Fibroblast of villous mesenchyme (primary cell): ENCODE data around the gene ITPKC. TPM values are rescaled to one million over a fixed set of nuclear protein-coding genes. Genes with fewer than 3 reads are reported as not detected.
A peak's percentile ranks its signal among the peaks of the same experiment; 100 is the strongest.
"Not testable (repeated sequence)": the region's sequence is repeated elsewhere in the genome, so short reads cannot be mapped to it uniquely, and the experiment has no call there.

ENCODE experiments used
- DNase-seq: peaks from one replicate; pipeline ENCODE4 v3.0.0-alpha.2; 2010; ENCODE audit warnings: low read depth
- H3K4me3 ChIP-seq: 2 replicates; pipeline ENCODE4 v1.5.1; 2011; ENCODE audit warnings: low read depth, mild to moderate bottlenecking, low read length
- total RNA-seq: library from RNA; depleted of rRNA; stranded (reverse); fragments of >200 nt; gene quantifications from 2 replicates; pipeline ENCODE4 v1.2.3, GENCODE V29; 2012
- TF ChIP-seq, protein P1 (sequence below): IDR thresholded peaks from 2 replicates; pipeline ENCODE4 v1.5.1; 2012; ENCODE audit warnings: low read depth, mild to moderate bottlenecking, low read length; ENCODE audit not compliant: insufficient read depth

The ITPKC gene
- total RNA-seq, 1 donor, result 16.8 TPM

DNA sequence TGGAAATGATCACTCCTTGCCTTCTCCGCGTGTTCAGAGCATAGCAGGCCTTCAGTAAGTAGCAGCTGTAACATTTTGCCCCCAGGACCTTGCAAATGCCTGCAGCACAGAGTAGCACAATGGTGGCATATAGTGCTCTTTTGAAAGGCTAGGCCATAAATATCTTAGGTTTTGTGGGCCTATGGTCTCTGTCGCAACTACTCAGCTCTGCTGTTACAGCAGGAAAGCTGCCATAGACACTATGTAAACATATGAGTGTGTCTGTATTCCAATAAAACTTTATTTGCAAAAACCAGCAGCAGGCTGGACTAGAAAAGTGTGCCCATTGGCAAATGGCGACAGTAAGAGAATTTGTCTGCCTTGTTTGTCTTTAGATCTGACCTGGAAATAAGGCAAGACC lies 9.4 kb downstream of the ITPKC start:
- TF ChIP-seq, protein P1, sequence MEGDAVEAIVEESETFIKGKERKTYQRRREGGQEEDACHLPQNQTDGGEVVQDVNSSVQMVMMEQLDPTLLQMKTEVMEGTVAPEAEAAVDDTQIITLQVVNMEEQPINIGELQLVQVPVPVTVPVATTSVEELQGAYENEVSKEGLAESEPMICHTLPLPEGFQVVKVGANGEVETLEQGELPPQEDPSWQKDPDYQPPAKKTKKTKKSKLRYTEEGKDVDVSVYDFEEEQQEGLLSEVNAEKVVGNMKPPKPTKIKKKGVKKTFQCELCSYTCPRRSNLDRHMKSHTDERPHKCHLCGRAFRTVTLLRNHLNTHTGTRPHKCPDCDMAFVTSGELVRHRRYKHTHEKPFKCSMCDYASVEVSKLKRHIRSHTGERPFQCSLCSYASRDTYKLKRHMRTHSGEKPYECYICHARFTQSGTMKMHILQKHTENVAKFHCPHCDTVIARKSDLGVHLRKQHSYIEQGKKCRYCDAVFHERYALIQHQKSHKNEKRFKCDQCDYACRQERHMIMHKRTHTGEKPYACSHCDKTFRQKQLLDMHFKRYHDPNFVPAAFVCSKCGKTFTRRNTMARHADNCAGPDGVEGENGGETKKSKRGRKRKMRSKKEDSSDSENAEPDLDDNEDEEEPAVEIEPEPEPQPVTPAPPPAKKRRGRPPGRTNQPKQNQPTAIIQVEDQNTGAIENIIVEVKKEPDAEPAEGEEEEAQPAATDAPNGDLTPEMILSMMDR, result no peak
- H3K4me3 ChIP-seq, result no peak overlapping the region
- DNase-seq, result peak; percentile 78

DNA sequence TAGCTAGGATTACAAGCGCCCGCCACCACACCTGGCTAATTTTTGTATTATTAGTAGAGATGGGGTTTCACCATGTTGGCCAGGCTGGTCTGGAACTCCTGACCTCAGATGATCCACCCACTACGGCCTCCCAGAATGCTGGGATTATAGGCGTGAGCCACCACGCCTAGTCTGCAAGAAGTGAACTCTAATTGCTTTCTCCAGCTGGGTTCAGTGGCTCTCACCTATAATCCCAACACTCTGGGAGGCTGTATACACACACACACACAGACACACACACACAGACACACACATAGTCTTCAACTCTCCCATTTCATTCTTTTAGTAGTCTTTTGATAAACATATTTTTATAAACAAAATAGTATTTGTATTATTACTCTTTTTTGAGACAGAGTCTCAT lies 13.2 kb downstream of the ITPKC start:
- DNase-seq, H3K4me3 ChIP-seq: not testable (repeated sequence)

DNA sequence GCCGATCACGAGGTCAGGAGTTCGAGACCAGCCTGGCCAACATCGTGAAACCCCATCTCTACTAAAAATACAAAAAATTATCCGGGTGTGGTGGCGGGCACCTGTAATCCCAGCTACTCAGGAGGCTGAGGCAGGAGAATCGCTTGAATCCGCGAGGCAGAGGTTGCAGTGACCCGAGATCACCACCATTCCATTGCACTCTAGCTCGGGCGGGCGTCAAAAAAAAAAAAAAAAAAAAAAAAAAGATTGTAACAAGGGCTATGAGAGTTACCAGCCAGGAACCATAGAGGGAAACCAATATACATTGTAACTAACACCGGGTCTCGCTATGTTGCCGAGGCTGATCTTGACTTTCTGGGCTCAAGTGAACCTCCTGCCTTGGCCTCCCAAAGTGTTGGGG lies 15.4 kb downstream of the ITPKC start:
- not testable (repeated sequence) for H3K4me3 ChIP-seq, DNase-seq

DNA sequence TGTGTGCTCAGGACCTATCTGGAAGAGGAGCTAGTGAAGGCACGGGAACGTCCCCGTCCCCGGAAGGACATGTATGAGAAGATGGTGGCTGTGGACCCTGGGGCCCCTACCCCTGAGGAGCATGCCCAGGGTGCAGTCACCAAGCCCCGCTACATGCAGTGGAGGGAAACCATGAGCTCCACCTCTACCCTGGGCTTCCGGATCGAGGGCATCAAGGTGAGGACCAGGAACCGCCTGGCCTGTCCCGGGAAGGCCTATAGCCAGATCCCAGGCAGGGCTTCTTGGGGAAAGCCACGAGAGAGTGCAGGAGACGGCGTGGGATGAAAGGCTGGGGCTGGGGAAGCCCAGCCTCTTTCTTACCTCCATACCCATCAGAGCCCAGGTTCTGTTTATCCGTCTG lies 16.2 kb downstream of the ITPKC start:
- DNase-seq, result no peak

DNA sequence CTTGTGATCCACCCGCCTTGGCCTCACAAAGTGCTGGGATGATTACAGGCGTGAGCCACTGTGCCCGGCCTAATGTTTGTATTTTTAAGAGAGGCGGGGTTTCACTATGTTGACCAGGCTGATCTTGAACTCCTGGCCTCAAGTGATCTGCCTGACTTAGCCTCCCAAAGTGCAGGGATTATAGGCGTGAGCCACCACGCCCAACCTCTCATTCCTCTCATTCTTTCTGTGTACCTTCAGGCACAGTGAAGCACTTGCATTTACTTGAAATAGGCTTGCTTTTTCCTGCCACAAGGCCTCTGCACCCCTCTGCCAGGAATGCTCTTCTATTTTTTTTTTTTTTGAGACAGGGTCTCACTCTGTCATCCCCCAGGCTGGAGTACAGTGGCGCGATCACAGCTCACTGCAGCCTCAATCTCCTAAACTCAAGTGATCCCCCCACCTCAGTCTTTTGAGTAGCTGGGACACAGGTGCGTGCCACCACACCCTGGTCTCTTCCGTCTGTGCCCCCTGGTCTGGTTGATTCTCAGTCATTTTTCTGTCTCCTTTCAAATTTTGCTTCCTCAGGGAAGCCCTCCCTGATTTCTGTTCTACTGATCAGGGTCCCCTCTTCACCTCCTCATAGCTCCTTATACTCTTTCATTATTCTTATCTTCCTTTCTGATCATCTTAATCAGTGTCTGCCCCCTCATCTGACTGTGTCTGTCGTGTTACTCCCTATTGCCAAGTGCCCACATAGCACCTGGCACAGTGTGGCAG lies 18.3 kb downstream of the ITPKC start:
- TF ChIP-seq, protein P1, result no peak
- no peak for DNase-seq
- H3K4me3 ChIP-seq, result no peak overlapping the region

More for the DNA sequence above, 16.2 kb downstream of the ITPKC start:
- TF ChIP-seq, protein P1, result no peak
- H3K4me3 ChIP-seq, result no peak overlapping the region

DNA sequence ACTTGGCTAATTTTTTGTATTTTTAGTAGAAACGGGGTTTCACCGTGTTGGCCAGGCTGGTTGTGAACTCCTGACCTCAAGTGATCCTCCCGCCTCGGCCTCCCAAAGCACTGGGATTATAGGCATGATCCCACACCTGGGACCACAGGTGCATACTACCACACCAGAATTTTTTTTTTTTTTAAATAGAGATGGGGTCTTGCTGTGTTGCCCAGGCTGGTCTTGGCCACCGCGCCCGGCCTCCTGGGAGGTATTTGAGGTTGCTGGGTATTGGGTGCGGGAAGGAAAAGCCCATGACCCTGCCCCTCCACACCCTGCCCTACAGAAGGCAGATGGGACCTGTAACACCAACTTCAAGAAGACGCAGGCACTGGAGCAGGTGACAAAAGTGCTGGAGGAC lies 19.7 kb downstream of the ITPKC start:
- H3K4me3 ChIP-seq, result no peak overlapping the region
- DNase-seq, result no peak
- TF ChIP-seq, protein P1, result no peak

DNA sequence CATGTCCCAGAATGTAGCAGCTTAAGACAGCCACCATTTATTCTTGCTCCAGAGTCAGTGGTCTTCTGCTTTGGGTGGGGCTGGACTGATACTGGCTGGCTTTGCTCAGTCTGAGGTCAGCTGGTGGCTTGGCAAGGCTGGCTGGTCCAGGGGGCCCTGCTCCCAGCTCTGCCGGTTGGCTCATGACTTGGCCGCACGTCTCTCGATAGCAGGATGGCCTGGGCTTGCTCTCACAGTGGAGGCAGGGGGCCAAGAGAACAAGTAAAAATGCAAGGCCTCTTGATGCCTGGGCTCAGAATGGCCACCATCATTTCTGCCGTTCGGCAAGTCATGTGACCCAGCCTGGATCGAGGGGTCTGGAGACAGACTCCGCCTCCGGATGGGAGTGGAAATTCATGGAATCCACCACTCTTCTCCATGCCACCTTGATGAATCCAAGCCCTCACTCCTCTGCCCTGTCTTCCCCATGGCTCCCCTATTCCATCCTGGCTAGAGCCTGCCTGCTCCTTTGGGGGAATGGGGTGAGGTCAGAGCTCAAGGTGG lies 20.3 kb downstream of the ITPKC start:
- DNase-seq, result no peak
- TF ChIP-seq, protein P1, result no peak
- no peak overlapping the region for H3K4me3 ChIP-seq
